Measurements from ENCODE around the gene IL15. TPM values are rescaled to one million over a fixed set of nuclear protein-coding genes. Genes with fewer than 3 reads are reported as not detected.

The IL15 gene
- total RNA-seq, 1 donor from 2014 or later = 0.77 TPM

DNA sequence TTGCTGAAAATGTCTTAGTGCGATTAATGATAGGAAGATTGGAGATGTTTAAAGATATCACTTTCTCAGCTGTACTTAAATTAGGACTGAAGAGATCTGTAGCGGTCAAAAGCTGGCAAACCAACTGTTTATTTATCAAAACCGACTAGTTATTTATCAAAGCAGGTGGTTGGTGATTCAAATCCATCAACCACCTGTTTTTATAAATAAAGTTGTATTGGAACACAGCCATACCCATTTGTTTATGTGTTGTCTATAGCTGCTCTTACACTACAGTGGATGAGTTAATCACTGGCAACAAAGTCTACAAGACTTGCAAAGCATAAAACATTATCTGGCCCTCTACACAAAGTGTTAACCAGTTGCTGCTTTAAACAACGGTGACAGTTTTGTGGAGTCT, 76.8 kb downstream of the IL15 start:
- peaks cover 8% of the 10 kb centered on the region for H3K9me3 Mint-ChIP-seq
- no peak overlapping the region for H3K4me3 Mint-ChIP-seq
- no peak overlapping the region for H3K27ac Mint-ChIP-seq
- H3K36me3 Mint-ChIP-seq = no peaks in the 10 kb centered on the region
- H3K4me1 Mint-ChIP-seq (ENCODE audit: unreplicated experiment) = no peaks in the 10 kb centered on the region
- TF ChIP-seq, protein P1, sequence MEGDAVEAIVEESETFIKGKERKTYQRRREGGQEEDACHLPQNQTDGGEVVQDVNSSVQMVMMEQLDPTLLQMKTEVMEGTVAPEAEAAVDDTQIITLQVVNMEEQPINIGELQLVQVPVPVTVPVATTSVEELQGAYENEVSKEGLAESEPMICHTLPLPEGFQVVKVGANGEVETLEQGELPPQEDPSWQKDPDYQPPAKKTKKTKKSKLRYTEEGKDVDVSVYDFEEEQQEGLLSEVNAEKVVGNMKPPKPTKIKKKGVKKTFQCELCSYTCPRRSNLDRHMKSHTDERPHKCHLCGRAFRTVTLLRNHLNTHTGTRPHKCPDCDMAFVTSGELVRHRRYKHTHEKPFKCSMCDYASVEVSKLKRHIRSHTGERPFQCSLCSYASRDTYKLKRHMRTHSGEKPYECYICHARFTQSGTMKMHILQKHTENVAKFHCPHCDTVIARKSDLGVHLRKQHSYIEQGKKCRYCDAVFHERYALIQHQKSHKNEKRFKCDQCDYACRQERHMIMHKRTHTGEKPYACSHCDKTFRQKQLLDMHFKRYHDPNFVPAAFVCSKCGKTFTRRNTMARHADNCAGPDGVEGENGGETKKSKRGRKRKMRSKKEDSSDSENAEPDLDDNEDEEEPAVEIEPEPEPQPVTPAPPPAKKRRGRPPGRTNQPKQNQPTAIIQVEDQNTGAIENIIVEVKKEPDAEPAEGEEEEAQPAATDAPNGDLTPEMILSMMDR (conservative IDR thresholded peaks at IDR 0.05) = no peak
- no peaks in the 10 kb centered on the region for H3K27me3 Mint-ChIP-seq
- no peak for DNase-seq (ENCODE audit: extremely low spot score, unreplicated experiment)

DNA sequence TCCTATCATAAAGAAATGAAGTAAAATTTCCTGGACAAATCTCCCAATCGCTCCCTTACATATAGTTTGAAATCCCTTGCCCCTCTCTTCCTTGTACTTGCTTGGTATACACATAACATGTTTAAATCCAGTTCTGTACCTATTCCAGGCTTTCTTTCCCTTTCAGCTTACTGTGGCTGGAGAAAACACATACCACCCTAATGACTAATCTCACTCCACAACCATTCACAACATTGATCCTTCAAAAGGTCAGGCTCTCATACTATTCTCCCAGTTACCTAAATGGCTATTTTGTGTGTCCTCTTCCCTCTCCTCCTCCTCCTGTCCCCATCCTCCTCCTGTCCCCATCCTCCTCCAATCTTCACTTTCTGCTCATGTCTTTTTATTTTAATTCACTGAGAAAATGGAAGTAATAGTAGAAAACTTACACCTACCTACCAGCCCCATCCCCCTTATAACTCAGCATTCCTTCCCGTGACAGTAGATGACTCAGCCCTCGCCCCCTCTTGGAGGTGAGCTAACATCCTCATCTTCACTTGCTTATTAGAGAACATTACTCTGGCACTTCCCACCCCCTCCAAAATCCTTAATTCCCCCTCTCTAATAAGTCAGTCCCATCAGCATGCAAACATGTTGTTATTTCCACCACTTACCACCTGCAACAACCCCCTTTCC, 77.5 kb downstream of the IL15 start:
- Mint-ChIP-seq H3K9me3 (peaks cover 8% of the 10 kb centered on the region), H3K27ac (no peak overlapping the region), H3K27me3 (no peaks in the 10 kb centered on the region)

DNA sequence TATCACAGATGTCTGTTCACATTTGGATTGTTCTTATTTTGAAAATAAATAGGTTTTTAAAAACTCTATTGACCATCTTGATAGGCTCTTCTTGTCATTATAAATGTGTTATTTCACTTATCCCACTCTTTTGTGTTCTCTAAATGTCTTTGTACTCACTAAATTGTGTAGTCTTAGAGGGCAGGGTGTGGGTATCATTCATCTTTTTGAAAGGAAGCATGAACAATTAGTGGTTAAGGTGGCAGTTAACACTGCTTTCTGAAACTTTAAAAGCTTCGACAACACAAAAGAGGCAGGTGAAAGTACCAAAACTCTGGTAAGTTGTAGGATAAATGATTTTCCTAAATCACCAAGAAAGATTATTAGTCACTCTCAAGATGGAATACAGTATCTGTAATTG, 83.2 kb downstream of the IL15 start:
- Mint-ChIP-seq H3K4me3 (no peak overlapping the region), H3K27me3 (no peaks in the 10 kb centered on the region), H3K4me1 (ENCODE audit: unreplicated experiment) (no peaks in the 10 kb centered on the region), H3K27ac (no peak overlapping the region), H3K36me3 (no peaks in the 10 kb centered on the region), H3K9me3 (peaks cover 8% of the 10 kb centered on the region)
- TF ChIP-seq, protein P1 (conservative IDR thresholded peaks at IDR 0.05) = no peak
- DNase-seq (ENCODE audit: extremely low spot score, unreplicated experiment) = no peak

More for the DNA sequence above, 77.5 kb downstream of the IL15 start:
- no peaks in the 10 kb centered on the region for H3K36me3 Mint-ChIP-seq
- TF ChIP-seq, protein P1 (conservative IDR thresholded peaks at IDR 0.05) = no peak
- H3K4me3 Mint-ChIP-seq = no peak overlapping the region
- no peak for DNase-seq (ENCODE audit: extremely low spot score, unreplicated experiment)
- H3K4me1 Mint-ChIP-seq (ENCODE audit: unreplicated experiment) = no peaks in the 10 kb centered on the region

DNA sequence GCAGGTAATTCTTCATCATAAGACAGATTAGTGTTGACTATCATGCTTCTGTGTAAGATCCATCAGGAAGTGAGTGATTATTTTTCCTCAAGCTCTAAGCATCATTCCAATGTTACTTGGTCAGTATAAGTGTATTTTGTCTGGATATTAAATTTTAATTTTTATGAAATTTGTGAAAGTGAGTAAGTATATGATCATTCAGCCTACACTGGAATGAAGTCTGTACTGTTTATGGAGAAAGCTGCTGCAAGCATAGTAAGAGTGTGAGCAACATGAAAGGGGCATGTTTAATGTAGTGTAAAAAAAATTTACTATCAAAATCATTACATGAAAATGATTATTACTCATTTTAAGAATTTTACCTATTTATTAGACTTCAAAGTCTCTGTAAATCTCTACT, 84.8 kb downstream of the IL15 start:
- H3K4me1 Mint-ChIP-seq (ENCODE audit: unreplicated experiment) = no peaks in the 10 kb centered on the region
- DNase-seq (ENCODE audit: extremely low spot score, unreplicated experiment) = no peak
- no peaks in the 10 kb centered on the region for H3K36me3 Mint-ChIP-seq
- H3K9me3 Mint-ChIP-seq = peaks cover 8% of the 10 kb centered on the region
- no peak overlapping the region for H3K4me3 Mint-ChIP-seq
- no peaks in the 10 kb centered on the region for H3K27me3 Mint-ChIP-seq
- no peak overlapping the region for H3K27ac Mint-ChIP-seq
- TF ChIP-seq, protein P1 (conservative IDR thresholded peaks at IDR 0.05) = no peak

DNA sequence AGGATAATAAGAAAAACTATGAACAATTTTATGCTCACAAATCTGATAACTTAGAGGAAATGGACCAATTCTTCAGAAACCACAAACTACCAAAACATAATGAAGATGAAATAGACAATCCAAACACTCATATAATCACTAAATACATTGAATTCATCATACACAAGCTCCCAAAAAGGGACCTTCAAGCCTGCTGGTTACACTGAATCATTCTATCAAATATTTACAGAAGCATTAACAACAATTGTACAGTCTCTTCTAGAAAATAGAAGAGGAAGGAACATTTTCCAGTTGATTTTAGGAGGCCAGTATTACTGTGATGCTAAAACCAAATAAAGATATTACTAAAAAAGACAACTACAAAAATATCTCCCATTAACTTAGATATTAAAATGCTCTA, 88.3 kb downstream of the IL15 start:
- H3K27me3 Mint-ChIP-seq = no peaks in the 10 kb centered on the region
- H3K36me3 Mint-ChIP-seq = no peaks in the 10 kb centered on the region

More for the DNA sequence above, 88.3 kb downstream of the IL15 start:
- TF ChIP-seq, protein P1 (conservative IDR thresholded peaks at IDR 0.05) = no peak
- Mint-ChIP-seq H3K9me3 (no peaks in the 10 kb centered on the region), H3K27ac (no peak overlapping the region), H3K4me3 (no peak overlapping the region), H3K4me1 (ENCODE audit: unreplicated experiment) (no peaks in the 10 kb centered on the region)
- no peak for DNase-seq (ENCODE audit: extremely low spot score, unreplicated experiment)
